Measurements from ENCODE around the gene JPH4.
"Not testable (repeated sequence)": the region's sequence is repeated elsewhere in the genome, so short reads cannot be mapped to it uniquely, and the experiment has no call there.

The JPH4 gene

DNA sequence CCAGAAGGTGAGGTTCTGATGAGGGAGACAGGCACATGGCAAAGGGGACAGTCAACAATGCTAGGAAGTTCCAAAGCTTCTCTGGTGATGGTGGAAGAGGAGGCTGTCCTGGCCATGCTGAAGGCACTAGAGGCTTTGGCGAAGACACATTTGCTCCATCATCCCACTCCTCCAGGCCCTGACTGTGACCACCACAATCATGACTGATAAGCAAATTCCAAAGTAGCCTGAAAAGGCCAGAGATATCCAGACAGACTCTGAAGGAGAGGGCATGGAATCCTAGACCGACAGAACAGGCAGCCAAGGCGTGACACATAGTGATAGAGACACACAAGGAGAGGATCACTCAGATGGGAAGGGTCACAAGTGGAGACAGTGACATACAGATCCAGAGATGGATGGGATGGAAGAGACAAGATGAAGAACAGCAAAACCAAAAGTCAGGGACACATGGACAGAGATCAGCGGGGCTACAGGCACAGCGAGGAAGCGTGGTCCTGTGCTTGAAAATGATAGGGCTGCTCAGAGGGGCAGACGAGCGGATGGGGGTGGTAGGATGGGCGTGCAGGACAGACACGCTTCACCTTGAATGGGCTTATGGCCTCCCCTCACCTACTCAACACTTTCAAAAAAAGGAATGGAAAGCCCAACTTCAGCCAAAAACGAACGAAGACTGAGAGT, 28.3 kb downstream of the JPH4 start:
- DNase-seq (ENCODE audit: low read depth in 3 of 3, low spot score in 1 of 3): no peak

DNA sequence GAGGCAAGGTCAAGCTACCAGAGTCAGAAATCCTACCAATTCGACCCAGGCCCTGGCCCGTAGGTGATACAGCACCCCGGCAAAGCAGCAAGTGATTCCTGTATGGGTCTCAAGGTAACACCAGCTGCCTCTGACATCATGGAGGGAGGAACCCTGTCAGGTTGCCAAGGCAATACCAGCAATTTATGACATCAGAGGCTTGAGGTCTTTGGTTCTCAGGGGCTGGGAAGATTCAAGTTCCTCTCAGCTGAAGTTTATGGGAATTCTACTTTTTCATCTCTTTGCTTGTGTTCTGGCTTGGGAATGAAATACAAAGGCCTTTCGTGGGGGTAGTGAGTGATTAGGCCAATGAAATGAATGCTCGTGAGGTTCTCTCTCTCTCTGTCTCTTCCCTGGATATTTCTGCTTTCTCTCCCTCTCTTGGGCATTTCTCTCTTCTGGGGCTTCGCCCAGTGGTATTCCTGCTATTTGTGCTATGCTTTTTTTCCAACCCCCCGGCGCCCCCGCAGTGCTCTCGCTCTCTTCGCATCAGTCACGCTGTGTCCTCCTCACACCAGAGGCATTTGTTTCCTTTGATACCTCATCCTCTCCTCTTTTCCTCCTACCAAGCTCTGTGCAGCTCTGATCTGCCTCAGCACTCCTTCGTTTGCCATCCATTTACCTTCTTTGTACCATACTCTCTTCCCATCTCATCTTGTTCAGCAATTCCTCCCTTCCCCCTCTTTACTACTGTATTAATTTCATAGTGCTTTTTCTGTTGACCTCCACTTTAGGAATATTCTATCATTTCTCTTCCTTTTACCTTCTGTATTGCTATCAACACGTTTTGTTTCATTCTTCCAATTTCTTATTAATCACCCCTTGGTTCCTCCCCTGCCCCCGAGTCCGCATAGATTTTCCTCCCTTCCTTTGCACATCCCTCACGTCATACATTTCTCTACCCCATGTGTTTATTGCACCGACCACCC, 30.0 kb downstream of the JPH4 start:
- DNase-seq (ENCODE audit: low read depth in 3 of 3, low spot score in 1 of 3): no peak

DNA sequence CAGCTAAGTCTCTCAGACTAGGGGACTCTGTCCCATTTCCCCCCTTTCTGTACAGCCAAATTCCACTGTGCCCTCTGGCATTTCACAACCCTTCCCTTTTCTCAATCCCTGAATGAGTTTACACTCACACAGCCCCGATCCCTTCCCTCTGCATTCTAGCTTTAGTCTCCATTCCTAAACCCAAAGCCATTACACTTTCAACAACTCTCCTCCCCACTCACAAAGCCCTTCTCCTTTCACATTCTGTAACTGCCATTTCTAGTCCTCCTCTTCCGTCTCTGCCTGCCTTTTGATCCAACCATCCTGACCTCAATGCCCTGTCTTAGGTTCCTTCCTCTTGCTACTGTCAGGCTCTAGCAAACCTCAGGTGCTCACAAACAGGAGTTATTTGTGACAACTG, 30.7 kb downstream of the JPH4 start:
- DNase-seq (ENCODE audit: low read depth in 3 of 3, low spot score in 1 of 3): no peak

DNA sequence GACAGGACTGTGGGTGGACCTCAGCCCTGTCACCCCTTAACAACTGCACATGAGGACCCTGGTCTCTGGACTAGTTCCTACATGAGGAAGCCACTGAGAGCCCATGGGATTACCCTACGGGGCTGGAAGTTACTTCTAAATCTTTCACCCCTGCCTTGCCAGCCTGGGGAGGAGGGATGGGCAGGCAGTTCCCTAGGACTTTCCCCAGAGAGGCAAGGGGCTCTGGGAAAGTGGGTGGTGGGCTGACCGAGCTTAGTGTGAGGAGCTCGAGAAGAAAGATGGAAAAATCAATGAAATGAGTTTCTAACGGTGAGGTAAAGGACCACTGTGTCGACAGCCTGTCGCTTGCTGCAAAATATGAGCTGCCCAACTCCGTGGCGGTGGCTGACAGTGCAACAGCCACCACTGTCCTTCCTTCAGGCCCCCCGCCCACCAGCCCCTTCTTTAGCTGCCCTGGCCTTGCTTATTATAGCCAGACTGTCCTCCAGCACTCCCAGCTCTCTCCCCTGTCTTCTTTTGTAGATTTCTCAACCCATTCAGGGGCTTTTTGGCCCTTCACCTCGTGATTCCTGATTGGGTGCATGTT, 32.0 kb downstream of the JPH4 start:
- no peak for DNase-seq (ENCODE audit: low read depth in 3 of 3, low spot score in 1 of 3)

DNA sequence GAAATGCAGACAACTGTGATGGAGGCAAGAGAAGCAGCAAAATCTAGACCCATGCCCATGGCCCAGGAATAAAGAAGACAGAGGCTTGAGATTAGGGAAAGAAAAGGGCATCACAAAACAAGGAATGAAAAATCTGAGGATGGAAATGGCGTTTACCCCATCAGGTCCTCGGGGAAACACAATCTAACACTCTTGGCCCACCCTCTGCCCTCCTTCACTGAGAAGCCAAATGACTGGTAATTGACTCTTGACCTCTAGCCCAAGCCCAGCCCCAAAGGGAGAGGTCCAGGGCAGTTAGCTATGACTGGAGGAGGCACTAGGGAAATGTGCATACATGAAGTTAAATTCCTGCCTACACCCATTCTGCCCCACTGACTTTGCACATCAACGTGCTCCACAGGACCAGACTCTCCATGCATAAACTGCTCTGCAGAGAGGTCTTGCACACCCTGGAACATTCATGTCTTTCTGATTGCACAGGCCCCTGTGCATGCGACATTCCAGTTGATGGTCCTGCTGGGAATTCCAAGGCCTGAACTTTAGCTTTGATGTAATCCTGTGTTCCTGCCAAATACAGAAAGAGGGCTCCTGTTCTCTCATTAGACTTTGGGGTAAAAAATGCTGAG, 32.7 kb downstream of the JPH4 start:
- DNase-seq (ENCODE audit: low read depth in 3 of 3, low spot score in 1 of 3): no peak

DNA sequence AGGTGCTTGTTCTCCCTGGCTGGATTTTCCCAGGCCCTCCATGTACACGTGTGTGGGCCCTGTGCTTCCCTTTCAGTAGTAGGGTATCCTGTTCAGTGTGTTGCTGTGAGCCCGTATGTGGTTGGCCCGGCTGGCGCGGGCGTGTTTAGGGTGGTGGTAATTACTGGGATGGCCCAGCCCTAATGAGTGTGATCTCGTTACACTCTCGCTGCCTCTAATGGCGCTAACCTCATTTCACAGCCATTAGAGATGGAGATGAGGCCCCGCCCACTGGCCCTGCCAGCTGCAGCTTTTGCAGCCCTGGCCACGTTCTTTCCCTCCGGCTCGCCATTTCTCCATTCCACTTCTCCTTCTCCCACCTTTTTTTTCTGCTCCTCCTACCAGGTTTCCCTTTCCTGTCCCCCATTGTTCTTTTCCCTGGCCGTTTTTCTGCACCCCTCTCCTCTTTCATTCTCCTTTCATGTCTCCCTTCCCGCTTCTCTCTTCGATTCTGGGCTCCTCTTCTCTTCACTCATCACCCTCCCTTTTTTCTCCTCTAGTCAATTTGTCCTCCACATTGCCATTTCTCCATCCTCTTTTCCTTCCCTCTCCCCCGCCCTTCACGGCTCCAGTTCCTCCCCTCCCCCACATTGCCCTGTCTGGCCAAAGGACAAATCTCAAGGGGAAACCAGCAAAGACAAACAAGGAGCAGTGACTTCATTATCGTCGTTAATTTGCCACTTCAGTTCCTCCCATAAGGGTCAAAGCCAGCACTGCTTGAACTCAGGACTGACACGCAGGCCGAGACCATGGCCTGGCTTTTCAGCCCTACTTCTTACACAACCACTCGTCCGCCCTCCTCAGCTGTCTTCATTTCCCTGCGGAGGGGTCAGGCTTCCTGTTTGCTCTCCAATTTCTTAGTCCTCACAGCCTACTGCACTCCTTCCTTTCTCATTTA, 33.8 kb downstream of the JPH4 start:
- no peak for DNase-seq (ENCODE audit: low read depth in 3 of 3, low spot score in 1 of 3)

DNA sequence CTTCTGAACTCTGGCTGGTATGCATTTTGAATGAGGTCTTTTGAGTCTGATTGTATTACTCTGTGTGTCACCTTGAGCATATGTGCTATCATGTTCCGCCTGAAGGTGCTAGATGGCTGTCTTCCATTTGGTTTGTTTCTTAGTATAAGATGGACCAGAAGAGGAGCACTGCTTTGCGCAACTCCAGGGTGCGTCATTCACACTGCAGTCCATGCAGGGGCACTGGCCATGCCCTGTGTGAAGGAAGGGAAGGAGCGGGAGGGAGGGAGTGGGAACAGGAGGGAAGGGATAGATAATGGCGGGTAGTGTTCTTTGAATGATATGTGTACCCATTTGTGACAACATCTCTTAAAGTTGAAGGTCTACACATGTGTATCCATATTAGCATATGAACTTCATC, 35.2 kb downstream of the JPH4 start:
- no peak for DNase-seq (ENCODE audit: low read depth in 3 of 3, low spot score in 1 of 3)

DNA sequence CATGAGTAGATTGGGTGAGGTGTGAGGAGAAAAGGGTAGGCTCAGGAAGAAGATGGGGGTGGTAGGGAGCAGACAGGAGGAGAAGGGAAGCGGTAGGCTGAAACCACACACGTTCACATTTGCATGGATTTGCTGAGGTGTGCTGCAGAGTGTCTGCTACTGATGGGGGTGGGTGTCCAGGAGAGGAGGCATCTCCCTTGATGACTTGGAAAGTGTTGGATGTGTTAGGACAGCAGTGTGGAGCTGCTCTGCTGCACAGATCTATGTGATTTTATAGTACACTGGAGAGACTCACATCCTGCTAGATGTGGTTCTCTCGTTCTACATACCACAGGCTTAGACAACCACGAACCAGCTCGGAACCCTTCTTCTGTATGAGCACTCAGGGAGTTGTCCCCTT, 36.3 kb downstream of the JPH4 start:
- DNase-seq (ENCODE audit: low read depth in 3 of 3, low spot score in 1 of 3): no peak

DNA sequence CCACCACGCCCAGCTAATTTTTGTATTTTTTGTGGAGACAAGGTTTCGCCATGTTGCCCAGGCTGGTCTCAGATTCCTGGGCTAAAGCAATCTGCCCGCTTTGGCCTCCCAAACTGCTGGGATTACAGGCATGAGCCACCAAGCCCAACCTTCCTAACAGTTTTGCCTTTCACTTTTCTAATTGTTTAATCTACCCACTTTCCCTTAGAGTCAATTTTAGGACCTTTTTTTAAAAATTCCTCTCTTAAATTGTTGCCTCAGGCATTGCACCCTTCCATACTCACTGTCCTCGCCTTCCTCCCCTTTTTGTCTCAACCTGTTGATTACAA, 38.5 kb downstream of the JPH4 start:
- DNase-seq (ENCODE audit: low read depth in 3 of 3, low spot score in 1 of 3): no peak

DNA sequence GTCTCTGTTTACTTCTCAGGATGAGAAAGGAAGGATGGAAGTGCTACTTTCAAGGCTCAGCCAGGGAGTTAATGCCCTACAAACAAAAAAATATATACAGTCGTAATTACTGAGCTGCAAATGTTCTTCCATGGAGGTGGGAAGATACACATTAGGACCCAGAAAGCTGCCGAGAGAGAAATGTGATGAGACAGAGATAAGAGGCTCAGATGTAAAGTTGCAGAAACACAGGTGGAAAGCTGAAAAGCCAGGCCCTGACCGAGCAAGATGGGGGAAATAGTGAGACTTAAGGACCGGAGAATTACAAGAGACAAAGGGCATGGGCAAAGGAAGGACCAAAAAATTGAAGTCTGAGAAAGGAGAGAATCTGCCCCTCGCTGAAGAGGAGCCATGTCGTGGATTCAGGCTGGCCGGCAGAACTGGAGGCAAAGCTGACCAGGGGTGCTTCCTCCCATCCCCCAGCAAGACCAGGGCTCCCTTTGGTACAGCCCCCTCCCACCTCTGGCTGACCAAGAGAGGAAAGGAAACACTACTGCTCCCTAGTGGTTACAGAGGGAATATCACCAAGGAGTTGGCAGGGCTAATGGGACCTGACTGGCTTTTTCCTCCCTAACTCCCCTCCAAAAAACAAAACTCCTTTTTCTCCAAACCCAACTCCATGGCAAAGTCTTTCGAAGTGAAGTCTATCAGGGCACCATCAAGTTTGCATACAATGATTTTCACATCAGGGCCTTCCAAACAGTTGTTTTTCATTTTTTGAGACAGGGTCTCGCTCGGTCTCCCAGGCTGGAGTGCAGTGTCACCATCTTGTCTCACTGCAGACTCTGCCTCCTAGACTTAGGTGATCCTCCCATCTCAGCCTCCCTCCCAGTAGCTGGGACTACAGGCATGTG, 39.1 kb downstream of the JPH4 start:
- DNase-seq (ENCODE audit: low read depth in 3 of 3, low spot score in 1 of 3): no peak

DNA sequence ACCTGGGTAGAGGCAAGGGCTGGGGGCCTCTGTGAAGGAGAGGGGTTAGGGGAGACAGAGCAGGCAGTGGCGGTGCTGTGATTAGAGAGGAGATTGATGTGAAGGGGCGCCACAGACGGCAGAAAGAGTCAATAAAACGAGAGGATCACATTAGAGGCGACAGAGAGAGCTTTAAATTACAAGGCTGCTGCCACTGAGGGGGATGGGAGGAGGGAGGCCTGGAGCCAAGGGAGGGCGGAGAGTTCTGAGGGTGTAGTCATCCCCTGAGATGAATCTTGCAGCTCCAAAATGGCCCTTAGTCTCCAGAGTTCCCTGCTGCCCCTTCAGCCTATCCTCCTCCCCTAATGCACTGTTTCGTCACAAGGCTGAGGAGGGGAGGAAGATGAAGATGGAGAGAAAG, 39.8 kb downstream of the JPH4 start:
- no peak for DNase-seq (ENCODE audit: low read depth in 3 of 3, low spot score in 1 of 3)

DNA sequence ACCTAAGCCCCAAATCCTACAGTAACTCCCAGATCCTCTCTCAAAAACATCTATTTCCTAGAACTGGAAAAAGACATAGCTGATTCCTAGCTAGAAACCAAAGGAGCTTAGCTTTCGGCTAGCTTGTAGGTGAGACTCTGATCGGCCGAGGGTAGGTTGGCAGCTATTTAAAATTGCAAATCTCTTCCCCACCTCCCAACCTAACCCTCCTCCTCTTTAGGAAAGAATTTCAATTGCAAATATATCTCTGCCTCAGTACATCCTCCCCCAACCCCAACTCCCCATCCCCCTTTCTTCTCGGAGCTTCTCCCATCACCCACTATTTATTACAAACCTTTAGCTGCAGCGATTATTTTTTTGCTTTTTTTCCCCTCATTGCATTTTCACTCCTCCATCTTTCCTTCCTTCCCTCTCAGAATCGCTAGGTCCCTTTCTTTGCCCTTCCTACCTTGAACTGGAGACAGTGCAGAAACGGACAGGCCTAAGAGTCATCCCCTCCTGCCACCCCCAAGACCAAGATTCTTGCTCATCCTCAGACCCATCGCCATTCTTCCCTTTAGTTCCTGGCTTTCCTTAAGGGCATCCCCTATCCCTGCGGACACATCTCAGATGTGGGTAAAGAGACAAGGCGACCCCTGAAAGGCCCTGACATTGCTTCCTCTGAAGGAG, 40.4 kb downstream of the JPH4 start:
- no peak for DNase-seq (ENCODE audit: low read depth in 3 of 3, low spot score in 1 of 3)

DNA sequence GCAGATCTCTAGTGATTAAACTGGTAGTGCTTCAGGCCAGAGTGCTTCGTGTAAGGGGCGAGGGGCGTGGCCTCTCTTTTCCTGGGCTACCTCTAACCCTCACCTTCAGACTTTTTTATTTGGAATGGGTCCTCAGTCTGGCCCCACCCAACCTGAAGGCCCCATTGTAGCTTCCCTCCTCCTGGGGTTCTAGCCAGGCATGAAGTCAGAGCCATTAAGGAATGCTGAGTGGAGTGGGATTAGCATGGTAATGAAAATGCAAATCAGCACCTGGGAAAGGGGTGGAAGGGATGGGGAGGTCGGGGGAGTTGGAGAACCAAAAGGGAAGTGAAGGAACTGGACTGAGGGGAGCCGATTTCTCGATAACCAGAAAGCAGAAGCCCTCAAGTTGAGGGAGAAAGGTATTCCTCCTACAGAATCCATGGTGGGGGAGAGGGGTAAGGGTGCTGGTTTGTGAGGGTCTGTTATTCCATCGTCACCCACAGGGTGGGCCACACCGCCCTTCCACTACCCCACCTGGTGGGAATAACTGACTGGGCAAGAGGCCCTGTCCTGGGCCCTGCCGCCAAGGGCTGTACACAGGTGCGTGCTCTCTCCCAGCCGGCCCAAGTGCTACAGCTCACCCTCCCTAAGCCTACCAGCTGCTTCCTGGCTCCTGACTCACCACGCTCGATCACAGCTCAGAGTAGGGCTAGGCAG, 41.1 kb downstream of the JPH4 start:
- no peak for DNase-seq (ENCODE audit: low read depth in 3 of 3, low spot score in 1 of 3)

DNA sequence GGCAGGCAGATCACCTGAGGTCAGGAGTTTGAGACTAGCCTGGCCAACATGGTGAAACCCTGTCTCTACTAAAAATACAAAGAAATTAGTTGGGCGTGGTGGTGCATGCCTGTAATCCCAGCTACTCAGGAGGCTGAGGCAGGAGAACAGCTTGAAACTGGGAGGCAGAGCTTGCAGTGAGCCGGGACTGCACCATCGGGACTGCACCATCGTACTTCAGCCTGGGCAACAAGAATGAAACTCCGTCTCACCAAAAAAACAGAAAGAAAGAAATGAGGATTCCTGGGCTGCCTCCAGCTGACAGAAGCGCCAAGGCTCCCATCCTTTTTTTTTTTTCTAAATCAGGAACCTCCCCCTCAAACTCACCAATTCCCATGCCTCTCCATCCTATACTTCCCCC, 41.7 kb downstream of the JPH4 start:
- not testable (repeated sequence) for DNase-seq (ENCODE audit: low read depth in 3 of 3, low spot score in 1 of 3)

DNA sequence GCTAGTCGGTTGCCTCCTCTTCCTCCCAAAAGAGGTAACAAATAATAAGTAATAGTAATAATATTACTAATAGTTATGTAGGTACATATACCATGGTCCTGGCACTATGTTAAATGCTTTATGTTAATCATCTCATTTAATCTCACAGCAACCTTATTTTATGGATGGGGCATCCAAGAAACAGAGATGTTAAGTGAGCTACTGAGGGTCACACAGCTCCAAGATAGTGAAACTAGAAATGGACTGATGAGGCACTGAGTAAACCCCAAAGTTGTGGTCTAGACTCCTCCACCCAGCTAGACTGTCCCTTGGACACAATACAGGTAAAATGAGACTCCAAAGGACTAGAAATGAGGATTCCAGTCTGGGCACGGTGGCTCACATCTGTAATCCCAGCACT, 42.1 kb downstream of the JPH4 start:
- DNase-seq (ENCODE audit: low read depth in 3 of 3, low spot score in 1 of 3): no peak

DNA sequence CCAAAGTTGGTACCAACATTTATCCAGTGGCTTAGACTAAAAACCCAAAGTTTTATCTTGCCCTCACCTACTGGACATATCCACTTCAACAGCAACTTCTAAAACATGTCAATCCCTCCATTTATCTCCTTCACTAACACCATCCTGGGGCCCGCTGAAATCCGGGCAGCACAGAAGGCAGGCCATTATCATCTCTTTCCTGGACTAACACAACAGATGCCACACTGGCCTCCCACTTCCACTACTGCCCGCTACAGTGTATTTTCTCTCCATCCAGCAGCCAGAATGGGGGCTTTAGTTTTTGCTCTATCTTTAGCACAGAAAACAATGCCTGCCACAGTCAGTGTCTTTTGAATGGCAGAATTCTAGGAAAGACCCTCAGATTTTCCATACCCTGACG, 42.6 kb downstream of the JPH4 start:
- no peak for DNase-seq (ENCODE audit: low read depth in 3 of 3, low spot score in 1 of 3)

DNA sequence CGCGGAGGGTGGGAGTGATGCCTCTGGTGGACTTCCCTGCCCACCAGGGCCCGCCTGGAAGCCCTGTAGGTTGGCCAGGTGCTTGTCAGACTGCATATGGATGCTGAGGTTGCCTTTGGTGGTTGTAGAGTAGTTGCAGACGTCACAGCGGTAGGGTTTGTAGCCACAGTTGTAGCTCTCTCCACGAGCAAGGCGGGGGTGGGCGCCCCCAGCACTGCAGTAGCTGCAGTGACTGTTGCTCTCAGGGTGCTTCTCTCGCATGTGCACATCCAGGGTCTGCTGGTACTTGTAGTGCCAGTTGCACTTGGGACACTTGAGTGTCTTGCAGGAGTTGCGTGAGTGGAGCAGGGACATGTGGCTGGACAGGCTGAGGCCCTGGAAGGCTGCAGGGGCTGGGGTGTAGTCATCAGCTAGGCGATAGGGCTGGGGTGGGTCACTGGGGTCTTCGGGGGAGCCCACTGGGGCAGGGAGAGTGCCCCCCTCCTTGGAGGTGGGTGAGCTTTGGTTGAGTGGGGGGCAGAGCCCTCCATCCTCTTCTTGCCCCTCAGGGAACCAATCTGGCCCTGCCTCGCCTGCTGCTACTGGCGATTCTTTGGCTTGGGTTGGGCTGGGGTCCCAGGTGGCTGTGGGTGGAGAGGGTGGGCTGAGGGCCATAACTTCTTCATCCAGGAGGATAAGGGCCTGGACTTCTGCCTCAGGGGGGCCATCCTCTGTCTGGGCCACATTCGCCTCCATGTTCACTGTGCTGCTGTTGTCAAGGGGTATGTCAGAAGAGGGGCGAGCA, 44.7 kb downstream of the JPH4 start:
- no peak for DNase-seq (ENCODE audit: low read depth in 3 of 3, low spot score in 1 of 3)

DNA sequence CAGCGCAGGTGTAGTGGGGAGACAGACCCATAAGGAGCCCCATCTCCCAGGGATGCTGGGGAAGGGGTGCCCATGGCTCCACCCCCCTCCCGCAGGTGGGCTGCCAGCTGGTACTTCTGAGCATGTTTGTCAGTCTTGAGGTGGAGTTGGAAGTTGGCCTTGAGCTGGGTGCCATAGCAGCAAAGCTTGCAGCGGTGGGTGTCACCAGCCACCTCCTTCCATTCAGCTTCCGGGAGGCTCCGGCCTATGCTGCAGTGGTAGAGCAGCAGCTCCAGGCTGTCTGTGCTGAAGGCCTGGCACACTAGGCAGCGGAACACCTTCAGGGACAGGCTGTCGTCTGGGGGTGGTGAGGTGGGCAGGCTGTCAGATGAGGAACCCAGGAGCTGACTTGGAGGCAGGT, 45.9 kb downstream of the JPH4 start:
- DNase-seq (ENCODE audit: low read depth in 3 of 3, low spot score in 1 of 3): no peak
